Activated T-cell treated with anti-CD3 and anti-CD28 coated beads for 48 hours (primary cell): ENCODE measurements around the gene SRC.

Experiments used
- DNase-seq: peaks from one replicate; pipeline ENCODE4 v3.0.0-alpha.2; 2020; ENCODE audit warnings: low read depth

SRC gene

GRCh38 chr20:37426978-37427377 is 81.0 kb downstream of the SRC start:
- no peak for DNase-seq

- DNase-seq: no peak
Observed at GRCh38 chr20:37430044-37430443, 84.1 kb downstream of the SRC start.

- DNase-seq: no peak
Observed at GRCh38 chr20:37430778-37431460, 85.0 kb downstream of the SRC start.

GRCh38 chr20:37431786-37432185 is 85.8 kb downstream of the SRC start:
- DNase-seq: no peak

GRCh38 chr20:37432606-37433005 is 86.7 kb downstream of the SRC start:
- no peak for DNase-seq

GRCh38 chr20:37435607-37436006 is 89.7 kb downstream of the SRC start:
- no peak for DNase-seq

- no peak for DNase-seq
Observed at GRCh38 chr20:37436527-37437186, 90.7 kb downstream of the SRC start.

- DNase-seq: no peak
Observed at GRCh38 chr20:37437676-37438075, 91.7 kb downstream of the SRC start.

GRCh38 chr20:37438464-37439222 is 92.7 kb downstream of the SRC start:
- no peak for DNase-seq

GRCh38 chr20:37439223-37439933 is 93.4 kb downstream of the SRC start:
- no peak for DNase-seq

GRCh38 chr20:37441023-37441422 is 95.1 kb downstream of the SRC start:
- DNase-seq: no peak

- DNase-seq: no peak
Observed at GRCh38 chr20:37442547-37442946, 96.6 kb downstream of the SRC start.

GRCh38 chr20:37442986-37443385 is 97.0 kb downstream of the SRC start:
- no peak for DNase-seq

- no peak for DNase-seq
Observed at GRCh38 chr20:37443596-37443995, 97.7 kb downstream of the SRC start.

- no peak for DNase-seq
Observed at GRCh38 chr20:37445041-37445440, 99.1 kb downstream of the SRC start.

GRCh38 chr20:37446286-37447032 is 100.5 kb downstream of the SRC start:
- DNase-seq: no peak

GRCh38 chr20:37447688-37448087 is 101.7 kb downstream of the SRC start:
- no peak for DNase-seq

- no peak for DNase-seq
Observed at GRCh38 chr20:37449276-37449675, 103.3 kb downstream of the SRC start.

- DNase-seq: no peak
Observed at GRCh38 chr20:37450344-37450743, 104.4 kb downstream of the SRC start.

- DNase-seq: no peak
Observed at GRCh38 chr20:37451616-37452015, 105.7 kb downstream of the SRC start.

GRCh38 chr20:37452236-37452635 is 106.3 kb downstream of the SRC start:
- DNase-seq: no peak

- DNase-seq: no peak
Observed at GRCh38 chr20:37453288-37453687, 107.3 kb downstream of the SRC start.
